ENCODE data around the gene IGLL5. TPM values are rescaled to one million over a fixed set of nuclear protein-coding genes. Genes with fewer than 3 reads are reported as not detected.

The IGLL5 gene
- total RNA-seq, 3 donors from 2014 or later (not counting 1 experiment from before 2014, with no cell fraction given) = 0.38 to 124 (median 0.93) TPM

DNA sequence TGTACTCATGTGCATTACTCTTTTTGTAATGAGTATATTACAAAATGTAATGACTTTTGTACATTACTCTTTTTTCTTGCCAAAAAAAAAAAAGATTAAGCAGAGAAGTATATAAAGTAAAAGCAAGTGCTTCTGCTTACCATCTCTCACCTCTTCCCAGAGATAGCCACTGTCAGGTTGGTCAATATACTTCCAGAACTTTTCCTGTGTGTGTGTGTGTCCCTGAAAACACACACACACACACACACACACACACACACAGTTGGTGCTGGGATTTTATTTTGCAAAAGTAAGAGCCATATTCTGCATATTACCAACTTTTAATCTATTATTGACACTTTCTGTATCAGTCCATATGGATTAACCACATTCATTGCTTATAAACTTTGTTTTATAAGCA, 2.5 kb downstream of the IGLL5 start:
- Histone ChIP-seq H3K9me3 (ENCODE audit: control insufficient read depth, insufficient read depth, low read length) (no peaks in the 10 kb centered on the region), H3K4me1 (ENCODE audit: control insufficient read depth, insufficient read depth, low read length) (peaks cover 11% of the 10 kb centered on the region)

DNA sequence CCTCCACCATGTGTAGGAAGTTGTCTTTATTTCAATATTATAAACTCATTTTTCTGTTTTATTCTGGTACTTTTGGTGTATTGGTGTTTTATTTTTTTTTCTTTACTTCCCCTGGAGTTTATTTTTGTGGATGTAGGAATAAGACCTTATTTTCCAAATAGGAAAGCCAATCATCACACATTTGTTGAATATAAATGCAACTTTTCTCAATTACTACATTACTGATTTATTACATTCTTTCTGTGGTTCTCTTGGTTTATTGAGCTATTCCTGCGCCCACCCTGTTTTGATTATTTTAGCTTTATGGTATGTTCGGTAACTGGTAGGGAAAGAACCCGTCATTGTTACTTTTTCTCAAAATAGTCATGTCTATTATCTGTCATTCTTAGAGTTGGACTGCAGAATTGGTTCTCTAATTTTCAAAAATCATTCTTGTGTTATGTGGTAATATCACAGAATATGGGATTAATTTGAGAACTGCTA, 3.6 kb downstream of the IGLL5 start:
- Mint-ChIP-seq H3K4me3 (no peak overlapping the region), H3K27ac (no peak overlapping the region), H3K27me3 (ENCODE audit: low read depth in 2 of 2) (peaks cover 14 to 18% of the 10 kb centered on the region in 2 donors), H3K4me1 (peaks cover 0 to 9% of the 10 kb centered on the region in 2 donors), H3K36me3 (no peaks in the 10 kb centered on the region), H3K9me3 (no peaks in the 10 kb centered on the region)
- no peak for ATAC-seq
- Histone ChIP-seq H3K27ac (ENCODE audit: low read length) (no peak overlapping the region), H3K27me3 (ENCODE audit: control insufficient read depth, insufficient read depth, low read length) (peaks cover 6% of the 10 kb centered on the region), H3K36me3 (ENCODE audit: control insufficient read depth, insufficient read depth, low read length) (no peaks in the 10 kb centered on the region), H3K9me3 (ENCODE audit: control insufficient read depth, insufficient read depth, low read length) (no peaks in the 10 kb centered on the region), H3K4me1 (ENCODE audit: control insufficient read depth, insufficient read depth, low read length) (peaks cover 9% of the 10 kb centered on the region), H3K4me3 (ENCODE audit: low read length) (peak overlapping the region; percentile 8)
- WGBS (ENCODE audit: insufficient coverage) = no CpG with 5 or more reads among the region's 3 CpGs
- TF ChIP-seq, protein P1, sequence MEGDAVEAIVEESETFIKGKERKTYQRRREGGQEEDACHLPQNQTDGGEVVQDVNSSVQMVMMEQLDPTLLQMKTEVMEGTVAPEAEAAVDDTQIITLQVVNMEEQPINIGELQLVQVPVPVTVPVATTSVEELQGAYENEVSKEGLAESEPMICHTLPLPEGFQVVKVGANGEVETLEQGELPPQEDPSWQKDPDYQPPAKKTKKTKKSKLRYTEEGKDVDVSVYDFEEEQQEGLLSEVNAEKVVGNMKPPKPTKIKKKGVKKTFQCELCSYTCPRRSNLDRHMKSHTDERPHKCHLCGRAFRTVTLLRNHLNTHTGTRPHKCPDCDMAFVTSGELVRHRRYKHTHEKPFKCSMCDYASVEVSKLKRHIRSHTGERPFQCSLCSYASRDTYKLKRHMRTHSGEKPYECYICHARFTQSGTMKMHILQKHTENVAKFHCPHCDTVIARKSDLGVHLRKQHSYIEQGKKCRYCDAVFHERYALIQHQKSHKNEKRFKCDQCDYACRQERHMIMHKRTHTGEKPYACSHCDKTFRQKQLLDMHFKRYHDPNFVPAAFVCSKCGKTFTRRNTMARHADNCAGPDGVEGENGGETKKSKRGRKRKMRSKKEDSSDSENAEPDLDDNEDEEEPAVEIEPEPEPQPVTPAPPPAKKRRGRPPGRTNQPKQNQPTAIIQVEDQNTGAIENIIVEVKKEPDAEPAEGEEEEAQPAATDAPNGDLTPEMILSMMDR (IDR thresholded peaks at IDR 0.05) = no peak
- intact Hi-C loops (cut with micrococcal nuclease) = no loop called here
- DNase-seq = no peak

More for the DNA sequence above, 2.5 kb downstream of the IGLL5 start:
- intact Hi-C loops (cut with micrococcal nuclease) = no loop called here
- no peaks in the 10 kb centered on the region for H3K9me3 Mint-ChIP-seq
- H3K4me3 Mint-ChIP-seq = no peak overlapping the region
- Histone ChIP-seq H3K27ac (ENCODE audit: low read length) (no peak overlapping the region), H3K36me3 (ENCODE audit: control insufficient read depth, insufficient read depth, low read length) (no peaks in the 10 kb centered on the region), H3K4me3 (ENCODE audit: low read length) (peak overlapping the region; percentile 8), H3K27me3 (ENCODE audit: control insufficient read depth, insufficient read depth, low read length) (peaks cover 6% of the 10 kb centered on the region)
- H3K4me1 Mint-ChIP-seq = peaks cover 0 to 8% of the 10 kb centered on the region in 2 donors
- H3K36me3 Mint-ChIP-seq = no peaks in the 10 kb centered on the region
- ATAC-seq = no peak
- no peak for DNase-seq
- peaks cover 12 to 14% of the 10 kb centered on the region in 2 donors for H3K27me3 Mint-ChIP-seq (ENCODE audit: low read depth in 2 of 2)
- TF ChIP-seq, protein P1 (IDR thresholded peaks at IDR 0.05) = no peak
- H3K27ac Mint-ChIP-seq = no peak overlapping the region

DNA sequence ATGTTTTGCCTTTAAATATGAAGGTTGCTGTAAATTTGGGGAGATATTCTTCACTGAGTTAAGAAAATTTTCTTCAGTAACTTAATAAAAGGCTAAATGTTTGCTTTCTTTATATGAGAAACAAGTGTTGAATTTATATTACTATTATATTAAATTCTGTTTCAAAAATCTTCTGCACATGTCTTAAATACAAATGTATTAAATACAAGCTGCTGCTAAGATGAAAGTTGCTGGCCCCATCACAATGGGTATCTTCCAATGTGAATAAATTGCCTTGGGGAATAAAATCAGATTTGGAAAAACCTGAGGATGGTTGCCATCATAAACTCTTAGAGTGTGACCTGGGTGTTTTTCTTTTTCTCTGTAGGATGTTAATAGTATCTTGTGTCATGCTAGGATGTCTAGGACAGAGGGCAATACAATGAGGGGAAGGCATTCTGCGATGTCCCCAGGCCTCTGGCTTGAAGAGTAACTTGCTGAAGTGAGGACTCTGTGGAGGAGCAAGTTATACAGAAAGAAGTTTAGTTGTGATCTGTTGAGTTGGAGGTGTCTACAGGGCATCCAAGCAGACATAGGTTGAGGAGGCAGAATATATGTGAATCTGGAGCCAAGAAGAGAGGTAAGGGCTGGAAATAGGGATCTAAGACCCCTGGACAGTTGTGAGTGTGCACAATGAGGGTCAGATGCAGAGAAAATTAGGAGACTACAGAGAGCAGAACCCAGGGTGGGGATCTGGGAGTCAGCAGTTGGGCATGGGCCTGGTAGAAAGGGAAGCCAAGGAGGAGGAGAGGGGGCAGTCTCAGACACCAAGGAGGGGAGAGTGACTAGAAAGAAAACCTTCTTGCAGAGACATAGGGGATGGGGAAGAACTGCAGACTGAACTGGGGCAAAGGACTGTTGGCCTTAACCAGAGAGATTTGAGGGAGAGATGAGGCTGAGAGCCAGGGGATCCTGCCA, 4.8 kb downstream of the IGLL5 start:
- DNase-seq = no peak
- H3K9me3 ChIP-seq (ENCODE audit: control insufficient read depth, insufficient read depth, low read length) = no peaks in the 10 kb centered on the region
- intact Hi-C loops (cut with micrococcal nuclease) = no loop called here
- peaks cover 9% of the 10 kb centered on the region for H3K4me1 ChIP-seq (ENCODE audit: control insufficient read depth, insufficient read depth, low read length)
- TF ChIP-seq, protein P1 (IDR thresholded peaks at IDR 0.05) = no peak
- H3K27ac ChIP-seq (ENCODE audit: low read length) = no peak overlapping the region
- Mint-ChIP-seq H3K9me3 (no peaks in the 10 kb centered on the region), H3K36me3 (no peaks in the 10 kb centered on the region), H3K27ac (no peak overlapping the region), H3K4me3 (no peak overlapping the region), H3K4me1 (peaks cover 0 to 9% of the 10 kb centered on the region in 2 donors), H3K27me3 (ENCODE audit: low read depth in 2 of 2) (peaks cover 14 to 18% of the 10 kb centered on the region in 2 donors)
- no peak overlapping the region for H3K4me3 ChIP-seq (ENCODE audit: low read length)
- peaks cover 6% of the 10 kb centered on the region for H3K27me3 ChIP-seq (ENCODE audit: control insufficient read depth, insufficient read depth, low read length)
- no peak for ATAC-seq
- no peaks in the 10 kb centered on the region for H3K36me3 ChIP-seq (ENCODE audit: control insufficient read depth, insufficient read depth, low read length)
- 79% methylated on average over 1 of the region's 1 CpG for WGBS (ENCODE audit: insufficient coverage)

Measured in natural killer cell (primary cell).